Ishikawa (cell line): ENCODE measurements around the gene HSD17B14.

Experiments
- CEBPB ChIP-seq: IDR thresholded peaks from 2 replicates; pipeline ENCODE4 v1.6.1; 2012
- CREB1 ChIP-seq: IDR thresholded peaks from 2 replicates; pipeline ENCODE4 v1.6.1; 2012; ENCODE audit warnings: low read depth
- EGR1 ChIP-seq: IDR thresholded peaks from 2 replicates; pipeline ENCODE4 v1.6.1; 2012
- EP300 ChIP-seq: IDR thresholded peaks from 2 replicates; pipeline ENCODE4 v1.6.1; 2012; ENCODE audit warnings: borderline replicate concordance
- FOXM1 ChIP-seq: IDR thresholded peaks from 2 replicates; pipeline ENCODE4 v1.6.1; 2012; ENCODE audit warnings: low read depth, borderline replicate concordance
- NFIC ChIP-seq: IDR thresholded peaks from 2 replicates; pipeline ENCODE4 v1.6.1; 2012
- RAD21 ChIP-seq: IDR thresholded peaks from 2 replicates; pipeline ENCODE4 v1.6.1; 2012; ENCODE audit warnings: low read depth
- REST ChIP-seq: IDR thresholded peaks from 2 replicates; pipeline ENCODE4 v1.6.1; 2012; ENCODE audit warnings: low read depth, mild to moderate bottlenecking
- TAF1 ChIP-seq: IDR thresholded peaks from 2 replicates; pipeline ENCODE4 v1.6.1; 2012; ENCODE audit warnings: low read depth, mild to moderate bottlenecking
- TCF12 ChIP-seq: IDR thresholded peaks from 2 replicates; pipeline ENCODE4 v1.6.1; 2012; ENCODE audit warnings: low read depth
- TEAD4 ChIP-seq: IDR thresholded peaks from 2 replicates; pipeline ENCODE4 v1.6.1; 2012
- YY1 ChIP-seq: IDR thresholded peaks from 2 replicates; pipeline ENCODE4 v1.6.1; 2012; ENCODE audit warnings: low read depth
- ZBTB7A ChIP-seq: IDR thresholded peaks from 2 replicates; pipeline ENCODE4 v1.6.1; 2012; ENCODE audit warnings: low read depth
- TF ChIP-seq, protein P1 (sequence below): IDR thresholded peaks from 2 replicates; pipeline ENCODE4 v1.6.1; 2012
- TF ChIP-seq, protein P2 (sequence below): IDR thresholded peaks from 2 replicates; pipeline ENCODE4 v1.6.1; 2012

Gene HSD17B14

DNA sequence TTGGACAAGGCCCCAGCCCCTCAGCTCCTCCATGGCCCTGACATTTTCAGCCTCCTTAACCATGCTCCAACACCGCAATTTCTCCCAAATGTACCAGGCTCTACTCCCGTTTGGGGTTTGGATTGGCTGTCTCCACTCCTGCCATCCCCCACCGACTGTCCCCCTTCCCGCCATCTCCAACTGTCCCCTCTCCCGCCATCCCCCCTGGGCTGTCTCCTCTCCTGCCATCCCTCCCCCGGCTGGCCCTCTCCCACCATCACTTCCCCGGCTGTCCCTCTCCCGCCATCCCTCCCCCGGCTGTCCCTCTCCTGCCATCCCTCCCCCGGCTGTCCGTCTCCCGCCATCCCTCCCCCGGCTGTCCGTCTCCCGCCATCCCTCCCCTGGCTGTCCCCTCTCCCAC is 30.8 kb downstream of the HSD17B14 start:
- TF ChIP-seq EGR1: no peak
- TF ChIP-seq TAF1: no peak

DNA sequence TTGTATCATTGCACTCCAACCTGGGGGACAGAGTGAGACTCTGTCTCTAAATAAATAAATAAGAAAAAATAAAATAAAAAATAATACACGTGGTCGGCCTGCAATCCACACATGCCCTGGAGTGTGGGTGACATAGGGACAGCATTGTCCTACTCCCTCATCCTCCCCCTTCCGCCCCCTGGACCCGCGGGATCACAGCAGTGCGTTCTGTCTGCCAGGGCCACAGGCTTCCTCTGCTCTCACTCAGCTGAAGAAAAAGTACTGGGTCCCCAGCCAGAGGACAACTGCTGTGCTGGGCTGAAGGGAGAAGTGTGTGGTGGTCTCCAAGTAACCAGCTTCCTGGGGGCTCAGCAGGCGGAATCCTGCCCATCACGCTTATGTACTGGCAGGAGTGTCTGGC is 31.8 kb downstream of the HSD17B14 start:
- TF ChIP-seq TEAD4: no peak
- TF ChIP-seq RAD21: no peak
- no peak for TF ChIP-seq EP300
- TF ChIP-seq, protein P1, sequence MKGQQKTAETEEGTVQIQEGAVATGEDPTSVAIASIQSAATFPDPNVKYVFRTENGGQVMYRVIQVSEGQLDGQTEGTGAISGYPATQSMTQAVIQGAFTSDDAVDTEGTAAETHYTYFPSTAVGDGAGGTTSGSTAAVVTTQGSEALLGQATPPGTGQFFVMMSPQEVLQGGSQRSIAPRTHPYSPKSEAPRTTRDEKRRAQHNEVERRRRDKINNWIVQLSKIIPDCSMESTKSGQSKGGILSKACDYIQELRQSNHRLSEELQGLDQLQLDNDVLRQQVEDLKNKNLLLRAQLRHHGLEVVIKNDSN: no peak
- TF ChIP-seq CREB1: no peak
- TF ChIP-seq FOXM1: no peak
- no peak for TF ChIP-seq REST
- no peak for TF ChIP-seq EGR1
- TF ChIP-seq TCF12: no peak
- TF ChIP-seq ZBTB7A: no peak
- TF ChIP-seq, protein P2, sequence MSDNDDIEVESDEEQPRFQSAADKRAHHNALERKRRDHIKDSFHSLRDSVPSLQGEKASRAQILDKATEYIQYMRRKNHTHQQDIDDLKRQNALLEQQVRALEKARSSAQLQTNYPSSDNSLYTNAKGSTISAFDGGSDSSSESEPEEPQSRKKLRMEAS: no peak
- no peak for TF ChIP-seq YY1
- no peak for TF ChIP-seq NFIC

GRCh38 chr19:48802623-48803022 is 33.7 kb downstream of the HSD17B14 start:
- TF ChIP-seq CEBPB (no peak), NFIC (no peak), YY1 (no peak), EGR1 (no peak), TAF1 (no peak), ZBTB7A (no peak), TCF12 (no peak), RAD21 (no peak), FOXM1 (no peak), CREB1 (no peak), REST (no peak)
- TF ChIP-seq, protein P2: no peak

DNA sequence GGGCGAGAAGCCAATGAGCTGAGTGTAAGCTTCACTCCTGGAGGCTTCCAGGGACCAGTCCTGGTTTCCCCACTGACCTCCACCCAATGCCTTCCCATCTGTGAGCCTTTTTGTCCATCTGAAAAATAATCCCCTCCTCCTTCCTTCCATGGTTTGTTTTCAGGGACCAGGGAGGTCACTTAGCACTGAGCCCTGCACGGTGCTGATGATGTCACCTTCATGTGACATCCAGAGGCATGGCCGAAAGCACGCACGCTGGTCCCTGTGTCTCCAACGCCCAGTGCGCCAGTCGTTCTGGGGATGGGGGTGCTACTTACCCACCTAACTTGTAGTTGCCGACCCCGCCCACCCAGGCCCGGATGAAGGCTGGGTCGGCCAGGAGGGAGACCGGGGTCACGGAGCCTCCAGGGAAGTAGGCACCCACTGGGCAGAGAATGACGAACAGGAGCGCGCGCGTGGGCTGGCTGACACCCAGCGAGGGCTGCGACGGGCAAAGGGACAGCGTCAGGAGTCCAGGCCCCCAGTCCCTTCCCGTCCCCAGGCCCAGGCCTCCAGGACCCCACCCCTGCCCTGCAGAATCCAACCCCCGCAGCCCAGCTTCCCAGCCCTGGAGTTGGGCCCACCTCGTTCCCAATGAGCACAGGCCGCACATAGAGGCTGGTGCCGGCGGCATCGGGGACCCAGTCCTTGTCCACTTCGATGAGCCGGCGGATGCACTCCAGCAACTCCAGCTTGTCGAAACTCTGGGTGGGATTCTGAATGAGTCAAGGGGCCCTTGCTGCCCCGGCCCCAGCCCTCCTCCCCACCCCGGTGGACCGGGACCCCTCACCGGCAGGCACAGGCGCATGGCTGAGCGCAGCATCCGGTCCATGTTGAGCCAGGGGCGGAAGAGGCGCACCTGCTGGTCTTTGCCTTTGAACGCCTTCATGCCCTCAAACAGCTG is 36.7 kb downstream of the HSD17B14 start:
- TF ChIP-seq, protein P1: no peak
- TF ChIP-seq TEAD4: no peak
- TF ChIP-seq, protein P2: no peak
- no peak for TF ChIP-seq TCF12
- no peak for TF ChIP-seq EGR1
- TF ChIP-seq NFIC: no peak
- no peak for TF ChIP-seq TAF1
- TF ChIP-seq YY1: no peak

- TF ChIP-seq TAF1 (no peak), YY1 (no peak), EGR1 (no peak), EP300 (no peak), TEAD4 (no peak), CREB1 (no peak), FOXM1 (no peak), REST (no peak), ZBTB7A (no peak), RAD21 (no peak), NFIC (no peak), TCF12 (no peak)
- TF ChIP-seq, protein P1: no peak
- TF ChIP-seq, protein P2: no peak
Measured at GRCh38 chr19:48798937-48799336, 37.4 kb downstream of the HSD17B14 start.
